Measurements from ENCODE around the gene LINC00237. TPM values are rescaled to one million over a fixed set of nuclear protein-coding genes. Genes with fewer than 3 reads are reported as not detected.

Gene LINC00237
- total RNA-seq, 1 experiment from 2014 or later: 0.90 TPM

DNA sequence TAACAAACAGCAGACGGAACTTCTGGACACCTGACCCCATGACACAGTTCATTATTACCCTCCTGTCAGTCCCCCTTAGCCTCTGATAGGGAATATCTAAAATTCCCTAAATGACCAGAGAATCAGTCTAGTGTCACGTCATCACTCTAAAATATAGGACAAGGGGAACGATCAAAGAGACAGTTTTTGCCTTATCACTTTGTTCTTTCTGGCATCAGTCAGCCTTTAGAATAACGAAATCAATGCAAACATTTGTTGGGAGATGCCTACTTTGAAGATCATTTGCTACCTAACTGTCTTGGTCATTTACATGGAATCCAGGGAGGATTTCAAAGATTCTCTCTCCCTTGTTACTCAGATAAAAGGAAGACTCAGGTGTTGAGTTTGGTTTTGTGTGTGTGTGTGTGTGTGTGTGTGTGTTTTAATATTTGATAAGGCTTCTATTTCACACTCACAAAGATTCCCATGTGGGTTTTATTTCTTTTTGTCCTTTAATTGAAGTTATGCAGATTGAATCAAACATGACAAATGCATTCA, 28.3 kb downstream of the LINC00237 start:
- WGBS (ENCODE audit: extremely low coverage, insufficient read length, low lambda C conversion rate): no CpG with 5 or more reads among the region's 4 CpGs
- Histone ChIP-seq H2BK120ac (ENCODE audit: low read depth, low read length, poor library complexity, severe bottlenecking) (no peak overlapping the region), H4K20me1 (ENCODE audit: control insufficient read depth, insufficient read depth, insufficient read length) (no peaks in the 10 kb centered on the region), H3K14ac (ENCODE audit: insufficient read depth, low read length) (no peak overlapping the region), H3K4me1 (ENCODE audit: insufficient read depth, low read length) (no peaks in the 10 kb centered on the region), H3K79me1 (ENCODE audit: insufficient read depth, low read depth, low read length, poor library complexity, severe bottlenecking) (no peaks in the 10 kb centered on the region), H3K23ac (ENCODE audit: insufficient read length, low read depth, low read length) (no peak overlapping the region), H3K23me2 (ENCODE audit: insufficient read length, low read depth, low read length, poor library complexity, severe bottlenecking) (no peaks in the 10 kb centered on the region), H4K5ac (ENCODE audit: insufficient read length, low read depth, low read length) (no peak overlapping the region), H4K8ac (replicated peaks; ENCODE audit: insufficient read length, low read depth, low read length) (no peak overlapping the region), H2BK15ac (ENCODE audit: low read depth, low read length) (no peak overlapping the region), H3K9ac (ENCODE audit: extremely low read depth, insufficient read length, low read length) (no peak overlapping the region), H3K27ac (ENCODE audit: insufficient read length, low read depth, low read length) (no peak overlapping the region), H2BK12ac (ENCODE audit: insufficient read length, low read depth, low read length) (no peak overlapping the region), H3K79me2 (ENCODE audit: insufficient read depth, low read length) (no peaks in the 10 kb centered on the region), H3K4me2 (ENCODE audit: insufficient read depth, insufficient read length, low read length) (no peak overlapping the region), H3T11ph (ENCODE audit: low read length) (no peak overlapping the region), H2BK20ac (ENCODE audit: low read depth, low read length, poor library complexity, severe bottlenecking) (no peak overlapping the region), H2AFZ (ENCODE audit: low read length) (no peak overlapping the region), H3K27me3 (ENCODE audit: insufficient read depth, low read length) (no peaks in the 10 kb centered on the region), H3K18ac (ENCODE audit: insufficient read length, low read depth, low read length) (no peak overlapping the region), H4K91ac (ENCODE audit: insufficient read length, low read depth, low read length) (no peak overlapping the region), H3K56ac (ENCODE audit: insufficient read length, low read depth, low read length) (no peak overlapping the region), H3K9me3 (ENCODE audit: control insufficient read depth, low read depth, low read length) (no peaks in the 10 kb centered on the region), H3K4ac (ENCODE audit: low read depth, low read length) (no peak overlapping the region), H2BK5ac (ENCODE audit: insufficient read length, low read length) (no peak overlapping the region), H2AK5ac (ENCODE audit: insufficient read length, low read length) (no peak overlapping the region)
- no peak overlapping the region for H3K27ac Mint-ChIP-seq
- TF ChIP-seq, protein P1, sequence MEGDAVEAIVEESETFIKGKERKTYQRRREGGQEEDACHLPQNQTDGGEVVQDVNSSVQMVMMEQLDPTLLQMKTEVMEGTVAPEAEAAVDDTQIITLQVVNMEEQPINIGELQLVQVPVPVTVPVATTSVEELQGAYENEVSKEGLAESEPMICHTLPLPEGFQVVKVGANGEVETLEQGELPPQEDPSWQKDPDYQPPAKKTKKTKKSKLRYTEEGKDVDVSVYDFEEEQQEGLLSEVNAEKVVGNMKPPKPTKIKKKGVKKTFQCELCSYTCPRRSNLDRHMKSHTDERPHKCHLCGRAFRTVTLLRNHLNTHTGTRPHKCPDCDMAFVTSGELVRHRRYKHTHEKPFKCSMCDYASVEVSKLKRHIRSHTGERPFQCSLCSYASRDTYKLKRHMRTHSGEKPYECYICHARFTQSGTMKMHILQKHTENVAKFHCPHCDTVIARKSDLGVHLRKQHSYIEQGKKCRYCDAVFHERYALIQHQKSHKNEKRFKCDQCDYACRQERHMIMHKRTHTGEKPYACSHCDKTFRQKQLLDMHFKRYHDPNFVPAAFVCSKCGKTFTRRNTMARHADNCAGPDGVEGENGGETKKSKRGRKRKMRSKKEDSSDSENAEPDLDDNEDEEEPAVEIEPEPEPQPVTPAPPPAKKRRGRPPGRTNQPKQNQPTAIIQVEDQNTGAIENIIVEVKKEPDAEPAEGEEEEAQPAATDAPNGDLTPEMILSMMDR (conservative IDR thresholded peaks at IDR 0.05): no peak
- H3K9me3 Mint-ChIP-seq: no peaks in the 10 kb centered on the region
- H3K4me3 Mint-ChIP-seq: no peak overlapping the region
- no peaks in the 10 kb centered on the region for H3K36me3 Mint-ChIP-seq (ENCODE audit: insufficient read depth in 1 of 3, low read depth in 3 of 3)
- no peaks in the 10 kb centered on the region for H3K27me3 Mint-ChIP-seq (ENCODE audit: low read depth)
- H3K4me1 Mint-ChIP-seq: peaks cover 3 to 6% of the 10 kb centered on the region in 2 experiments; a peak in 3 of 4 replicates
- DNase-seq: no peak

All from H9 (cell line).